Measurements from ENCODE around the gene ELAC2. TPM values are rescaled to one million over a fixed set of nuclear protein-coding genes. Genes with fewer than 3 reads are reported as not detected.

Gene ELAC2
- polyA plus RNA-seq, 1 donor from 2014 or later: 34.6 TPM

DNA sequence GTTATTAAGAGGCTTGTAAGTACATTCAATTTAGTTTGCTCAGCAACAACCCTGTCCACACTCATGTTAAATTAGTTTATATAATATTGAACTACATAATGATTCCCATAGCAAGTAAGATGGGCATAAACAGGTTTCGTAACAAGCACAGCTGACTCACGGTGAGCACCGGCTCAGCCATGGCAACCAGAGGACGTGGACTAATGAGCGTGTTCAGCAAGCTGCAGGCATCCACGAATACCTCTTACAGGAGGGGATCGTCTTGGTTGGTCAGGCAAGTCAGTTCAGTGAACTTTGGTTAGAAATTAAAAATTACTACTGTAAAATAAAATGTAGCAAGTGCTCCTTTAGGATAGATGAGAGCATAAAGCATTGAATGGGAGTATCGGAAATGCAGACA is 58.4 kb downstream of the ELAC2 start:
- H3K9me3 ChIP-seq (ENCODE audit: low read length): peaks cover 6% of the 10 kb centered on the region
- H3K9ac ChIP-seq (ENCODE audit: low read length): no peak overlapping the region

DNA sequence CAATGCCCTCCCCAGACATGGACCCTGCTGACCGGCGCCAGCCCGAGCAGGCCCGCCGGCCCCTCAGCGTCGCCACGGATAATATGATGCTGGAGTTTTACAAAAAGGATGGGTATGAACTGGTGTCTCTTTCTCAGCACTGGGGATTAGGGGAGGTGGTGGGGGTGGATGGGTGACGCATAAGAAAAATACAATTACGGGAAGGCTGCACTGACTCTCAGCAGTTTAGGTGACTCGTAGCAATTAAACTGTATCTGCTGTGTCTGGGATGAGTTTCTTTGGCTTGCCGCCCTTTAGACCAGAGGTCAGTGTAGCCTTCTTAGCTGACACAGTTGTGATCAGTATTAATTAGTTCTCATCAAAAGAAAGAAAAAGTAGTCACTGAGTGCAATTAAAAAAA is 59.0 kb downstream of the ELAC2 start:
- Histone ChIP-seq H3K27me3 (ENCODE audit: insufficient read depth, low read depth, low read length) (no peaks in the 10 kb centered on the region), H3K9me3 (ENCODE audit: low read length) (peaks cover 6% of the 10 kb centered on the region), H4K20me1 (ENCODE audit: insufficient read depth) (no peaks in the 10 kb centered on the region), H3K79me2 (replicated peaks; ENCODE audit: insufficient read depth, low read length) (no peaks in the 10 kb centered on the region), H3K4me2 (ENCODE audit: low read length) (no peak overlapping the region), H3K36me3 (ENCODE audit: insufficient read depth, low read length) (peaks cover 6% of the 10 kb centered on the region), H3K27ac (ENCODE audit: low read length) (no peak overlapping the region), H3K9ac (ENCODE audit: low read length) (no peak overlapping the region), H3K9me2 (ENCODE audit: insufficient read depth, low read length) (no peaks in the 10 kb centered on the region), H3F3A (ENCODE audit: insufficient read depth, low read length, poor library complexity, severe bottlenecking) (no peaks in the 10 kb centered on the region), H3K4me3 (ENCODE audit: low read length) (no peak overlapping the region), H2AFZ (ENCODE audit: low read depth, low read length) (no peak overlapping the region)
- no peak for TF ChIP-seq MXI1 (conservative IDR thresholded peaks at IDR 0.05; ENCODE audit: poor library complexity, severe bottlenecking)
- TF ChIP-seq POLR2AphosphoS5 (IDR thresholded peaks at IDR 0.05): no peak

More for the DNA sequence above, 58.4 kb downstream of the ELAC2 start:
- H3K36me3 ChIP-seq (ENCODE audit: insufficient read depth, low read length): peaks cover 6% of the 10 kb centered on the region
- H3K4me3 ChIP-seq (ENCODE audit: low read length): no peak overlapping the region
- no peak overlapping the region for H3K4me2 ChIP-seq (ENCODE audit: low read length)
- H4K20me1 ChIP-seq (ENCODE audit: insufficient read depth): no peaks in the 10 kb centered on the region
- no peaks in the 10 kb centered on the region for H3K9me2 ChIP-seq (ENCODE audit: insufficient read depth, low read length)
- no peak overlapping the region for H3K27ac ChIP-seq (ENCODE audit: low read length)
- no peaks in the 10 kb centered on the region for H3K79me2 ChIP-seq (replicated peaks; ENCODE audit: insufficient read depth, low read length)
- no peaks in the 10 kb centered on the region for H3F3A ChIP-seq (ENCODE audit: insufficient read depth, low read length, poor library complexity, severe bottlenecking)
- no peaks in the 10 kb centered on the region for H3K27me3 ChIP-seq (ENCODE audit: insufficient read depth, low read depth, low read length)
- no peak for TF ChIP-seq TAF1 (IDR thresholded peaks at IDR 0.05; ENCODE audit: low read depth)
- H2AFZ ChIP-seq (ENCODE audit: low read depth, low read length): no peak overlapping the region

DNA sequence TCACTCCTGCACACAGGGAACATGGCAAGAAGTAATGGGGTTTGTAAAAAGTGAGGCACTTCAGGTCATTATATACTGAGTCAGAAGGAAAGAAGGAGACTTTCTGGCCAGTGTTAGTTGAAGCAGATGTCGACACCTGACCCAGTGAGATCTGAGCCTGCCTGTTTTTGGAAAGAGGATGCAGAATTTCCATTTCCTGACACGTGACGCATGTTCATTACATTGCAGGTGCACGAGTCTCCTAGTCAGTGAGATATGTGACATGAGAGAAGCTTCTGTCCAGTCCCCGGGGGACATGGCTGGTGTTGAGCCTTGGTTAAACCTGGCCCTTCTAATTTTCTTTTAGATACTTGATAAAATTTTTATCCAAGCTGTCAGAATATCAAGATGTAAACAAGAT is 62.3 kb downstream of the ELAC2 start:
- H3K4me2 ChIP-seq (ENCODE audit: low read length): no peak overlapping the region

More for the DNA sequence above, 62.3 kb downstream of the ELAC2 start:
- Histone ChIP-seq H3K9ac (ENCODE audit: low read length) (no peak overlapping the region), H3K9me3 (ENCODE audit: low read length) (peaks cover 6% of the 10 kb centered on the region), H2AFZ (ENCODE audit: low read depth, low read length) (no peak overlapping the region), H3K79me2 (replicated peaks; ENCODE audit: insufficient read depth, low read length) (no peaks in the 10 kb centered on the region), H3K9me2 (ENCODE audit: insufficient read depth, low read length) (no peaks in the 10 kb centered on the region), H3K27me3 (ENCODE audit: insufficient read depth, low read depth, low read length) (no peaks in the 10 kb centered on the region), H3K36me3 (ENCODE audit: insufficient read depth, low read length) (peaks cover 6% of the 10 kb centered on the region), H3K4me3 (ENCODE audit: low read length) (no peak overlapping the region), H3K27ac (ENCODE audit: low read length) (no peak overlapping the region), H3F3A (ENCODE audit: insufficient read depth, low read length, poor library complexity, severe bottlenecking) (no peaks in the 10 kb centered on the region), H4K20me1 (ENCODE audit: insufficient read depth) (no peaks in the 10 kb centered on the region)
- TF ChIP-seq POLR2AphosphoS5 (IDR thresholded peaks at IDR 0.05): no peak
- TF ChIP-seq, protein P1, sequence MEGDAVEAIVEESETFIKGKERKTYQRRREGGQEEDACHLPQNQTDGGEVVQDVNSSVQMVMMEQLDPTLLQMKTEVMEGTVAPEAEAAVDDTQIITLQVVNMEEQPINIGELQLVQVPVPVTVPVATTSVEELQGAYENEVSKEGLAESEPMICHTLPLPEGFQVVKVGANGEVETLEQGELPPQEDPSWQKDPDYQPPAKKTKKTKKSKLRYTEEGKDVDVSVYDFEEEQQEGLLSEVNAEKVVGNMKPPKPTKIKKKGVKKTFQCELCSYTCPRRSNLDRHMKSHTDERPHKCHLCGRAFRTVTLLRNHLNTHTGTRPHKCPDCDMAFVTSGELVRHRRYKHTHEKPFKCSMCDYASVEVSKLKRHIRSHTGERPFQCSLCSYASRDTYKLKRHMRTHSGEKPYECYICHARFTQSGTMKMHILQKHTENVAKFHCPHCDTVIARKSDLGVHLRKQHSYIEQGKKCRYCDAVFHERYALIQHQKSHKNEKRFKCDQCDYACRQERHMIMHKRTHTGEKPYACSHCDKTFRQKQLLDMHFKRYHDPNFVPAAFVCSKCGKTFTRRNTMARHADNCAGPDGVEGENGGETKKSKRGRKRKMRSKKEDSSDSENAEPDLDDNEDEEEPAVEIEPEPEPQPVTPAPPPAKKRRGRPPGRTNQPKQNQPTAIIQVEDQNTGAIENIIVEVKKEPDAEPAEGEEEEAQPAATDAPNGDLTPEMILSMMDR (IDR thresholded peaks at IDR 0.05; ENCODE audit: poor library complexity, severe bottlenecking): no peak
- TF ChIP-seq, protein P2, sequence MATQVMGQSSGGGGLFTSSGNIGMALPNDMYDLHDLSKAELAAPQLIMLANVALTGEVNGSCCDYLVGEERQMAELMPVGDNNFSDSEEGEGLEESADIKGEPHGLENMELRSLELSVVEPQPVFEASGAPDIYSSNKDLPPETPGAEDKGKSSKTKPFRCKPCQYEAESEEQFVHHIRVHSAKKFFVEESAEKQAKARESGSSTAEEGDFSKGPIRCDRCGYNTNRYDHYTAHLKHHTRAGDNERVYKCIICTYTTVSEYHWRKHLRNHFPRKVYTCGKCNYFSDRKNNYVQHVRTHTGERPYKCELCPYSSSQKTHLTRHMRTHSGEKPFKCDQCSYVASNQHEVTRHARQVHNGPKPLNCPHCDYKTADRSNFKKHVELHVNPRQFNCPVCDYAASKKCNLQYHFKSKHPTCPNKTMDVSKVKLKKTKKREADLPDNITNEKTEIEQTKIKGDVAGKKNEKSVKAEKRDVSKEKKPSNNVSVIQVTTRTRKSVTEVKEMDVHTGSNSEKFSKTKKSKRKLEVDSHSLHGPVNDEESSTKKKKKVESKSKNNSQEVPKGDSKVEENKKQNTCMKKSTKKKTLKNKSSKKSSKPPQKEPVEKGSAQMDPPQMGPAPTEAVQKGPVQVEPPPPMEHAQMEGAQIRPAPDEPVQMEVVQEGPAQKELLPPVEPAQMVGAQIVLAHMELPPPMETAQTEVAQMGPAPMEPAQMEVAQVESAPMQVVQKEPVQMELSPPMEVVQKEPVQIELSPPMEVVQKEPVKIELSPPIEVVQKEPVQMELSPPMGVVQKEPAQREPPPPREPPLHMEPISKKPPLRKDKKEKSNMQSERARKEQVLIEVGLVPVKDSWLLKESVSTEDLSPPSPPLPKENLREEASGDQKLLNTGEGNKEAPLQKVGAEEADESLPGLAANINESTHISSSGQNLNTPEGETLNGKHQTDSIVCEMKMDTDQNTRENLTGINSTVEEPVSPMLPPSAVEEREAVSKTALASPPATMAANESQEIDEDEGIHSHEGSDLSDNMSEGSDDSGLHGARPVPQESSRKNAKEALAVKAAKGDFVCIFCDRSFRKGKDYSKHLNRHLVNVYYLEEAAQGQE (IDR thresholded peaks at IDR 0.05; ENCODE audit: borderline replicate concordance): no peak
- no peak for TF ChIP-seq RAD21 (conservative IDR thresholded peaks at IDR 0.05)
- TF ChIP-seq EZH2 (IDR thresholded peaks at IDR 0.05; ENCODE audit: borderline replicate concordance, insufficient read depth, low read length, poor library complexity, severe bottlenecking): no peak
- no peak for TF ChIP-seq EP300 (conservative IDR thresholded peaks at IDR 0.05; ENCODE audit: poor library complexity, severe bottlenecking)
- TF ChIP-seq SMC3 (conservative IDR thresholded peaks at IDR 0.05; ENCODE audit: poor library complexity): no peak
- no peak for TF ChIP-seq MXI1 (conservative IDR thresholded peaks at IDR 0.05; ENCODE audit: poor library complexity, severe bottlenecking)
- no peak for TF ChIP-seq TAF1 (IDR thresholded peaks at IDR 0.05; ENCODE audit: low read depth)
